Measurements from ENCODE around the gene HDAC1.

The HDAC1 gene

DNA sequence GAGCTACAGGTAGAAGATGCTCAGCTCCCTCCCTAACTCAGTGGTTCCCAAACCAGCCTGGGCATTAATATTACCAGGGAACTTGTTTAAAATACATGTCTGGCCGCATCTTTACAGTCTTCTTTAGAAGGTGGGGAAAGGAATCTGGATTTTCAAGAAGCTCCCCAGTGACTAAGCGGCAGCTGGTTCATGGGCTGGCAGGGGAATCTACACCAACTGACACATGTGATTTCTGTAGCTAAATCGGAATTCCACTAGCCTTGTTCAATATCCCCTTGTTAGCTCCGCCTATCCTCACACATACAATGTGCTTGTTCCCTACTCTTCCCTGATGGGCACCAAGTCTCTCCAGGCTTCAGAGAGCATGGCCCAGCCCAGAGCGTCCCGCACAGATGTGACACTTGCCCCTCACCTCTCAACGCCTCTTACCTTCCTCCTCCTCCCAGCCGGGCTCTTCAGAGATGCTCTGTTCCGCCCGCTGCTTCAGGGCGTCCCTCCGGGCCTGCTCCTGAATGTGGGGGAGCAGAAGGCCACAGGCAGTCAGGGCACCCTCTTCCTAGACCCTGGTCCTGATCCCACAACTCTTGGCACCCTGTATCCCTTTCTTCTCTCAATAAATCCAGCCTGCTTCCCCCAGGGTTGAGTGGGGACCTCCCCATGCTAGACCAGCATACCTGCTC is 85.8 kb downstream of the HDAC1 start:
- no peak for DNase-seq (ENCODE audit: low read depth)
- H3K4me3 ChIP-seq (ENCODE audit: low read depth, low read length), result no peak overlapping the region
- TF ChIP-seq, protein P1, sequence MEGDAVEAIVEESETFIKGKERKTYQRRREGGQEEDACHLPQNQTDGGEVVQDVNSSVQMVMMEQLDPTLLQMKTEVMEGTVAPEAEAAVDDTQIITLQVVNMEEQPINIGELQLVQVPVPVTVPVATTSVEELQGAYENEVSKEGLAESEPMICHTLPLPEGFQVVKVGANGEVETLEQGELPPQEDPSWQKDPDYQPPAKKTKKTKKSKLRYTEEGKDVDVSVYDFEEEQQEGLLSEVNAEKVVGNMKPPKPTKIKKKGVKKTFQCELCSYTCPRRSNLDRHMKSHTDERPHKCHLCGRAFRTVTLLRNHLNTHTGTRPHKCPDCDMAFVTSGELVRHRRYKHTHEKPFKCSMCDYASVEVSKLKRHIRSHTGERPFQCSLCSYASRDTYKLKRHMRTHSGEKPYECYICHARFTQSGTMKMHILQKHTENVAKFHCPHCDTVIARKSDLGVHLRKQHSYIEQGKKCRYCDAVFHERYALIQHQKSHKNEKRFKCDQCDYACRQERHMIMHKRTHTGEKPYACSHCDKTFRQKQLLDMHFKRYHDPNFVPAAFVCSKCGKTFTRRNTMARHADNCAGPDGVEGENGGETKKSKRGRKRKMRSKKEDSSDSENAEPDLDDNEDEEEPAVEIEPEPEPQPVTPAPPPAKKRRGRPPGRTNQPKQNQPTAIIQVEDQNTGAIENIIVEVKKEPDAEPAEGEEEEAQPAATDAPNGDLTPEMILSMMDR (IDR thresholded peaks at IDR 0.05; ENCODE audit: low read depth, low read length, missing control alignments), result no peak

GRCh38 chr1:32380057-32380456 is 88.2 kb downstream of the HDAC1 start:
- no peak for DNase-seq (ENCODE audit: low read depth)
- TF ChIP-seq, protein P1 (IDR thresholded peaks at IDR 0.05; ENCODE audit: low read depth, low read length, missing control alignments), result no peak
- no peak overlapping the region for H3K4me3 ChIP-seq (ENCODE audit: low read depth, low read length)

Measured in GM12864 (cell line).